DMS 273 treated with DMSO at 0.1 percent for 48 hours (cell line): Measurements from ENCODE around the gene IRF4.

Experiments
- DNase-seq: peaks from one replicate; lab custom pipeline; 2025; lab: John Stamatoyannopoulos, UW

The IRF4 gene

GRCh38 chr6:398558-399078 lies 7.1 kb downstream of the IRF4 start:
- no peak for DNase-seq

- no peak for DNase-seq
These were observed 8.4 kb downstream of the IRF4 start for GRCh38 chr6:399785-400534.

DNA sequence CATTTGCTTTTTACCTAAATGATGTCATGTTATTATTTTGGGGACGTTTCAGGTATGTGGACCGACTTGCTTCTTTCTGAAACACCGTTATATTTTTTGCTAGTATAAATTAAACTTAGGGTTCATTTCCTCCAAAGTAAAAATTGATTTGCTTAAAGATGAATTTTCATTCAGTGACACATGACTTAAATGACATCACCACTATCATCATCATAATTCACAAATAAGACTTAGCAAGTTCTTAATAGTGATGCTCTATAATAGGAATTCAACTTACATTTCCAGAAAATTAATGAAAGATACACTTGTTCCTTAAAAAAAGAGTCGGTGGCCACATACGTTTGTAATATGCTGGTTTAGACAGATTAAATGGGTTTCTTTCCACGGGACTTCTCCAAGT lies 9.3 kb downstream of the IRF4 start:
- DNase-seq: no peak

- DNase-seq: no peak
These were observed 9.9 kb downstream of the IRF4 start for GRCh38 chr6:401239-401993.

DNA sequence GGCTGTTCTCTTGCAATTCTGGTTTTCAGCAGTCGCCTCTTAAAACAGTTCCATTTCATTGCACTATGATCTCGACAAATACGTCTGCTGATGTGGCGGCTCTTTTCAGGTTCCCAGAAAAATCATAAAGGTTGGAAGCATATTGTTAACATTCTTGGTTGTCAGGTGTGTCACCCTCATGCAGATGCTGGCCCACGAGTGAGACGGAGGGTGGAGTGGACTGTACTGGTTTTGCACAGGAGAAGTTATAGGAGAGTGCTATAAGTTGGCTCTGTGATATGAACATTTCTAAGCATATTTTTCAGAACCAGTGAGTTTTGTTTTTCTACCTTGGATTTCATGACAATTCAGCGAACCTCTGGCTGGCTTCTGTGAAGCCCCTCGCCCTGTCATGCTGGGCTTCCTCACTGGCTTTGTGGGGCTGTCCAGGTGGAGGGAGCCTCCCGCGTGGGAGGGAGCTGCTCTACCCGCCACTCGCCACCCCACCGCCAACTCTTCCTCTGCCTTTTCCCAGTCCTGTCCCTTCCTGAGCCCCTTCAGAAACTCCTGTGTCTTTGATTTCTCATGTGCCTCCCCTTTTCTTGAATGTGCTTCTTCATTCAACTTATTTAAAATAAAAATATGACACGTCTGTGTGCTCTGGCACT lies 10.6 kb downstream of the IRF4 start:
- DNase-seq: no peak

- DNase-seq: no peak
These were observed 11.5 kb downstream of the IRF4 start for GRCh38 chr6:402901-403658.

DNA sequence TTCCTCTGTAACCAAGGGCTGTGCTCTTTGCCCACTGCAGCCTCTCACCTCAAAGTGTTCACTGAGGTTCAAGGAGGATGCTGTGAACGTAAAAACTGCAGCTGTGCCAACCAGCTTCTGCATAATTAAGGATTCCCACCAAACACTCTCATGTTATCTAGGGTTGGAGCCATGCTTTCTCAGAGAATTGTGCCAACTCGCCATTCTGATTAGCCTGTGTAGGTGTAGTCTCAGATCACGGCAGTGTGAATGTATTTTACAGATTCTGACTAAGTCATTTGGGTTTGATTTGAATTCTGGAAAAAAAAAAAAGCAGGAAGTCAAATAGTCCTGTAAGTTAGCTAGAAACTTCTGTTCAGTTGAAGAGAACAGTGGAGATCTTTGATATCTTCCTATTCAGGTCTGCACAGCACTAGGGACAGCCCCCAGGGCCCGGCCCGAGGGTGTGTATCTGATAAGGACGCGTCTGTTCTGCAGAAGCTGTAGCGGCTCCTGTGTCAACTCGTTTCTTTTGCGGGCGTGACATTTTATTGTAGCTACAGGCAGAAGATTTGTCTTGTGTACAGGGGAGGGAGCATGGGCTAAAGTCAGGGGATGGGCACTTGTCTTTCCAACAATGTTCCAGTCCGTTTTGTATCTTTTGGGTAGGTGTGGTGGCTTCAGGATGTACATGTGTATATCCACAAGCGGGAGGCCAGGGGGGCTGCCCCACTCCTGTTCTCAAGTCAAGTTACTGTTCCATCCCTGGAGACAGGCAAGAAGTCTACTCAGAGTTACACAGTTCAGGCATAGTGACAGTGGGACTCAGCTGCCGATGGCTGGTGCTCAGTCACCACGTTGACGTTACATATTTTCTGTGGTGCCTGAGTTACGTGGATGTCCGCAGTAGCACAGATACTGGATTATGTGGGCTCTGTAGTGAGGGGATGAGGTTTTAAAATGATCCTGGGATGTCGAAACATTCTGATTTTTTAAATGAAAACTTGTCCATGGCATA lies 12.4 kb downstream of the IRF4 start:
- DNase-seq: no peak

GRCh38 chr6:404685-405423 lies 13.3 kb downstream of the IRF4 start:
- DNase-seq: no peak

DNA sequence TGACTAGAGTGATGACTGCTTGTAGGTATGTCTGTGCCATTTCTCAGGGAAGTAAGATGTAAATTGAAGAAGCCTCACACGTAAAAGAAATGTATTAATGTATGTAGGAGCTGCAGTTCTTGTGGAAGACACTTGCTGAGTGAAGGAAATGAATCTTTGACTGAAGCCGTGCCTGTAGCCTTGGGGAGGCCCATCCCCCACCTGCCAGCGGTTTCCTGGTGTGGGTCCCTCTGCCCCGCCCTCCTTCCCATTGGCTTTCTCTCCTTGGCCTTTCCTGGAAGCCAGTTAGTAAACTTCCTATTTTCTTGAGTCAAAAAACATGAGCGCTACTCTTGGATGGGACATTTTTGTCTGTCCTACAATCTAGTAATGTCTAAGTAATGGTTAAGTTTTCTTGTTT lies 16.6 kb downstream of the IRF4 start:
- no peak for DNase-seq

- no peak for DNase-seq
These were observed 17.1 kb downstream of the IRF4 start for GRCh38 chr6:408599-409102.

DNA sequence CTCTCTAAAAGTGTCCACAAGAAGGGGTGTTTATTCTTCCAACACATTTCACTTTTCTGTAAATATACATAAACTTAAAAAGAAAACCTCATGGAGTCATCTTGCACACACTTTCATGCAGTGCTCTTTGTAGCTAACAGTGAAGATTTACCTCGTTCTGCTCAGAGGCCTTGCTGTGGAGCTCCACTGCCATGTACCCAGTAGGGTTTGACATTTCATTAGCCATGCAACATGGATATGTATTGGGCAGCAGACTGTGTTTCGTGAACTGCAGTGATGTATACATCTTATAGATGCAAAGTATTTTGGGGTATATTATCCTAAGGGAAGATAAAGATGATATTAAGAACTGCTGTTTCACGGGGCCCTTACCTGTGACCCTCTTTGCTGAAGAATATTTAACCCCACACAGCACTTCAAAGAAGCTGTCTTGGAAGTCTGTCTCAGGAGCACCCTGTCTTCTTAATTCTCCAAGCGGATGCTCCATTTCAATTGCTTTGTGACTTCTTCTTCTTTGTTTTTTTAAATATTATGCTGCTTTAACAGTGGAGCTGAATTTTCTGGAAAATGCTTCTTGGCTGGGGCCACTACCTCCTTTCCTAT lies 17.9 kb downstream of the IRF4 start:
- no peak for DNase-seq

DNA sequence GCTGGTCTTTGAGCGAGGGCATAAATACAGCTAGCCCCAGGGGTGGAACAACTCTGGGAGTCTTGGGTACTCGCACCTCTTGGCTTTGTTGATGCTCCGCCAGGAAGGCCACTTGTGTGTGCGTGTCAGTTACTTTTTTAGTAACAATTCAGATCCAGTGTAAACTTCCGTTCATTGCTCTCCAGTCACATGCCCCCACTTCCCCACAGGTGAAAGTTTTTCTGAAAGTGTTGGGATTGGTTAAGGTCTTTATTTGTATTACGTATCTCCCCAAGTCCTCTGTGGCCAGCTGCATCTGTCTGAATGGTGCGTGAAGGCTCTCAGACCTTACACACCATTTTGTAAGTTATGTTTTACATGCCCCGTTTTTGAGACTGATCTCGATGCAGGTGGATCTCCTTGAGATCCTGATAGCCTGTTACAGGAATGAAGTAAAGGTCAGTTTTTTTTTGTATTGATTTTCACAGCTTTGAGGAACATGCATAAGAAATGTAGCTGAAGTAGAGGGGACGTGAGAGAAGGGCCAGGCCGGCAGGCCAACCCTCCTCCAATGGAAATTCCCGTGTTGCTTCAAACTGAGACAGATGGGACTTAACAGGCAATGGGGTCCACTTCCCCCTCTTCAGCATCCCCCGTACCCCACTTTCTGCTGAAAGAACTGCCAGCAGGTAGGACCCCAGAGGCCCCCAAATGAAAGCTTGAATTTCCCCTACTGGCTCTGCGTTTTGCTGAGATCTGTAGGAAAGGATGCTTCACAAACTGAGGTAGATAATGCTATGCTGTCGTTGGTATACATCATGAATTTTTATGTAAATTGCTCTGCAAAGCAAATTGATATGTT lies 19.2 kb downstream of the IRF4 start:
- no peak for DNase-seq

DNA sequence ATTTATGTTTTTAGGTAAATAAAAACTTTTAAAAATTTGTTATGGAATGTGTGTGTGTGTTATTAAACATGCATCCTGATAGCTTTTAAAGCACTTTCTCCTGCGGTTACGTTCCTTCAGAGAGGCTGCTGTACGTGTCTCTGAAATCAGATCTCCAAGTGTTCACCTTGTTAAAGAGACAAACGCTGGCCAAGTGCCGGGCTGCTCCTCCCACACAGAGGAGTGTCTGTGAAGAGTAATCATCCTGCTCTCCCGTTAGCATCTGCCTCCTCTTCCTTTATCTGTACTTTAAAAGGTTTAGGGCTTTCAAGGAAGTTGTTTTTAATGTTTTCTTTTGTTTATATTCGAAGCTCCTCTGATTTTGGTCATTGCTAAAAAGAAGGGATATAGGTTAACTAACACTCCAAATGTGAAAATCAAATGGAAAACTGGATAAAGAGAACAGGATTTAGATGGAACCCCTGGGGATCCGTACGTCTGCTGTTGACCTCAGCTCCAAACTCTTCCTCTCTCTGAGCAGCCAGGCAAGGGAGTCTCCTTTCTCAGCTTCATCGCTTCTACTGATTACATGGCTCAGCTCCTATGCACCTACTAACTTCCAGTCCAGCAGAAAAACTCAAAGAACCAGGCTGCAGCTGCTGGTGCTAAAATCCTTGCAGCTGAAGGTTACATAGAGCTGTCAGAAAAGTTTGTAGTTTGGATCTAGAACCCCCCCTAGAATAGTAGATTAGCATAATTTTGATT lies 20.0 kb downstream of the IRF4 start:
- no peak for DNase-seq

DNA sequence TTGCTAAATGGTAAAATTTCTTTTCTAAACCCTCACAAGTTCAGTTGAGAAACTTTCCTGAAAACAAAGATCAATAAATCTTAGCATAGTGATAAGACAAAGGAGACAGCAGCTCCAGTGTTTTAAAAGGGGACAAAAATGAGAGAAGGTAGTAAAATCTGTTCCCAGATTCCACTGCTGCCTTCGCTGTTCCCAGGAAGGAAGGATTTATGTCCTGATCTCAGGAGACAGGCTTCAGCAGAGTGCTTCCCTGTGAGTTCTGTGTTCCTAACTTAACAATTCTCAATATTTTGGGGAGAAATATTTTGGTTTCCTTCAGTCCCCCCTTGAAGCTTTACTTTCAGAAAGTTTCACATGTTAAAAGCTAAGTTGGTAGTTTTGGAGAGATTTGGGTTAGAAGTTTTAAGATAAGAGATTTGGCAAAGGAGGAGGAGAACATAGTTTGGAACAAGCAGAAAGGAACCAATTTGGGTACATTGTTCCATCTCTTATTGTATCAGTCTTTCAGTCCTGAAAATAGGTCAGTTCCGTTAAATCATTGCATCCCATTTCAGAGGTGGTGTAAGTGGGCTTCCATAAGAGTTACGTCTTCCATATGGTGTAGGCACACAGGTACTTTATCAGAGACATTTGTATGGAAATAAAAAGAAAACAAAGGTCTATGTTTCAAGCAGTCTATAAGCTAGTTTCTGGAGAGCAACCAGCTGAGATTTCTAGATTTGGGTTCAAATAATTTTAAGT lies 20.8 kb downstream of the IRF4 start:
- no peak for DNase-seq

- DNase-seq: no peak
These were observed 22.9 kb downstream of the IRF4 start for GRCh38 chr6:414447-414846.

DNA sequence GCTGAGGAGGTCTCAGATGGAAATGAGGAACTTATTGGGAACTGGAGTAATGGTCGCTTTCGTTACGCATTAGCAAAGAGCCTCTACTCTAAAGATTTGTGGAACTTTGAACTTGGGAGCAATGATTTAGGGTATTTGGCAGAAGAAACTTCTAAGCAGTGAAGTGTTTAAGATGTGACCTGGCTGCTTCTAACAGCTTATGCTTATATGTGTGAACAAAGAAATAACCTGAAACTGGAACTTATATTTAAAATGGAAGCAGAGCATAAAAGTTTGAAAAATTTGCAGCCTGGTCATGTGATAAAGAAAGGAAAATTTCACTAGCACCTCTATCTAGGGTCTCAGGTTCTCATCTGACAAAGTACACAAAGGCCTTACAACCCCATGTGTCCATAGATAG lies 23.5 kb downstream of the IRF4 start:
- DNase-seq: no peak

DNA sequence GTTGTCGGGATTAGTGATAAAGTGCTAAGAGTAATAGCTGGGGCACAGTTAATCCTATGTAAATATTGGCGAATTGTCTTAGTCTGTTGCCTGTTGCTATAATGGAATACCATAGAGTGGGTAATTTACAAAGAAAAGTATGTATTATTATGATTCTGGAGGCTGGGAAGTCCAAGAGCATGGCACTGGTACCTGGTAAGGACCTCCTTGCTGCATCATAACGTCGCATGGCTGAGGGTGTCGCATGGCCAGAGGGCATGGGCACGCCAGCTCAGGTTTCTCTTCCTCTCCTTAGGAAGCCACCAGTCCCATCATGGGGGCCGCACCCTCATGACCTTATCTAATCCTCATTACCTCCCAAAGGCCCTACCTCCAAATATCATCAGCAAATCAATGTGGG lies 29.7 kb downstream of the IRF4 start:
- DNase-seq: no peak
